ENCODE measurements around the gene ZXDC.

The ZXDC gene

GRCh38 chr3:126436826-126437717, 38.6 kb downstream of the ZXDC start:
- no peak for TF ChIP-seq CTCF (IDR thresholded peaks at IDR 0.05; ENCODE audit: low read length, missing control alignments)
- DNase-seq (ENCODE audit: low read depth): no peak
- no peak overlapping the region for H3K4me3 ChIP-seq (replicated peaks; ENCODE audit: low read depth, low read length)

GRCh38 chr3:126435456-126436315, 40.0 kb downstream of the ZXDC start:
- no peak overlapping the region for H3K4me3 ChIP-seq (replicated peaks; ENCODE audit: low read depth, low read length)
- DNase-seq (ENCODE audit: low read depth): no peak
- TF ChIP-seq CTCF (IDR thresholded peaks at IDR 0.05; ENCODE audit: low read length, missing control alignments): no peak

- TF ChIP-seq CTCF (IDR thresholded peaks at IDR 0.05; ENCODE audit: low read length, missing control alignments): no peak
- DNase-seq (ENCODE audit: low read depth): no peak
- H3K4me3 ChIP-seq (replicated peaks; ENCODE audit: low read depth, low read length): no peak overlapping the region
These were observed 40.7 kb downstream of the ZXDC start for GRCh38 chr3:126434931-126435411.

- DNase-seq (ENCODE audit: low read depth): no peak
- TF ChIP-seq CTCF (IDR thresholded peaks at IDR 0.05; ENCODE audit: low read length, missing control alignments): no peak
- H3K4me3 ChIP-seq (replicated peaks; ENCODE audit: low read depth, low read length): no peak overlapping the region
These were observed 41.5 kb downstream of the ZXDC start for GRCh38 chr3:126434264-126434590.

- DNase-seq (ENCODE audit: low read depth): no peak
- no peak overlapping the region for H3K4me3 ChIP-seq (replicated peaks; ENCODE audit: low read depth, low read length)
- TF ChIP-seq CTCF (IDR thresholded peaks at IDR 0.05; ENCODE audit: low read length, missing control alignments): no peak
These were observed 42.0 kb downstream of the ZXDC start for GRCh38 chr3:126433496-126434263.

- H3K4me3 ChIP-seq (replicated peaks; ENCODE audit: low read depth, low read length): no peak overlapping the region
- no peak for DNase-seq (ENCODE audit: low read depth)
- TF ChIP-seq CTCF (IDR thresholded peaks at IDR 0.05; ENCODE audit: low read length, missing control alignments): no peak
These were observed 42.6 kb downstream of the ZXDC start for GRCh38 chr3:126433105-126433430.

All from fibroblast of pulmonary artery (primary cell).